Prostate gland (tissue), 2 donors: ENCODE data around the gene GAB4.

ENCODE experiments used
- CTCF ChIP-seq, 4 experiments: fragments of 200-600 bp in 2 of 4; fragments of 450-650 bp in 2 of 4; sonication (generic) in 2 of 4; IDR thresholded peaks; 1 replicate in 3 of 4; 2 replicates in 1 of 4; pipeline ENCODE4 v1.5.1; 2016 to 2019; ENCODE audit warnings: antibody characterized with exemption in 4 of 4, mild to moderate bottlenecking in 2 of 4, moderate library complexity in 2 of 4
- POLR2A ChIP-seq: fragments of 450-650 bp; IDR thresholded peaks from one replicate; pipeline ENCODE4 v1.6.1; 2016; ENCODE audit warnings: antibody characterized with exemption, mild to moderate bottlenecking
- POLR2AphosphoS5 ChIP-seq: sonication (generic); formaldehyde crosslinking; IDR thresholded peaks from one replicate; pipeline ENCODE4 v1.6.1; 2017; ENCODE audit warnings: antibody characterized with exemption

GRCh38 chr22:16917144-16918003 is 90.6 kb downstream of the GAB4 start:
- TF ChIP-seq CTCF (IDR thresholded peaks at IDR 0.05) (peak; percentile 28 to 61 (median 52)), POLR2A (no peak), POLR2AphosphoS5 (no peak)
